Measurements from ENCODE around the gene APLP2.
A peak's percentile ranks its signal among the peaks of the same experiment; 100 is the strongest.
"Not testable (repeated sequence)": the region's sequence is repeated elsewhere in the genome, so short reads cannot be mapped to it uniquely, and the experiment has no call there.

The APLP2 gene

GRCh38 chr11:130062026-130062425 lies 7.7 kb upstream of the APLP2 start:
- no peak for DNase-seq

- DNase-seq, result no peak
These were observed 6.2 kb upstream of the APLP2 start for GRCh38 chr11:130063451-130063850.

DNA sequence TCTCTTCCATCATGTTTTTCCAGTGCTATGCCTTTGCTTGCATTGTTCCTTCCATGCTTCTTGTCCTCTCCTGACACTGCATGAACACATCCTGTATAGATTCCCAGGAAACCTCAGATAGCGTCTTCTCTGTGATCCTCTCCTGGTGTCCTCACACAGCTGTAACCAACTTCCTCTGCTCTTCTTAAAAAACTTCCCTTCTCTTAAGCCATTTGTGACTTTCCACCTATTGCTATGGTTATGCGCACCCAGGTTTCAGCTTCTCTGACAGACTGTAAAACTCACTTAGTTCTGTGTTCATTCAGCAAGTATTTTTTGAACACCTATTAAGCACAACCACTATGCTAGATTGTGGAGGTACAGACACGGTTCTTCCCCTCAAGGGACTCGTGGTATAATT lies 5.1 kb upstream of the APLP2 start:
- no peak for DNase-seq

GRCh38 chr11:130066338-130066737 lies 3.4 kb upstream of the APLP2 start:
- no peak for DNase-seq

DNA sequence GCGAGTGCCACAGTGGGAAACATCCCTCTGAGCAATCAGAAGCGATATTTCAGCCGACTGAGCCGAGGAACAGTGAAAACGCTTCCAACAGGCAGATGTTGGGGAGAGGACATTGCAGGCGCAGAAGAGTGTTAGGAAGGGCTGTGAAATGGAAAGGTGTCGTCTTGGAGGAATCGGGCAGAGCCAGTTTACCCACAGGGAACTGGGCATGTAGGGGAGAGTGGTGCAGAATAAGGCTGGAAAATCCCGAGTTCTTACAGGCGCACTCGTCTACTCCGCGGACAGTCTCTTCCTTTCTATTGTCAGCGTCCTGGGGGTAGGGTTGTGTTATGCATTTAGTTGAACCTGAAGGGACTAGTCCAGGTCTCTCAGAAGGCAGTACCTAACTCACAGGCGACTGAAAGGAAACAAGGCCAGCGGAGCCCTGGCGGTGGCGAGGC lies 1.1 kb upstream of the APLP2 start:
- DNase-seq, result no peak

DNA sequence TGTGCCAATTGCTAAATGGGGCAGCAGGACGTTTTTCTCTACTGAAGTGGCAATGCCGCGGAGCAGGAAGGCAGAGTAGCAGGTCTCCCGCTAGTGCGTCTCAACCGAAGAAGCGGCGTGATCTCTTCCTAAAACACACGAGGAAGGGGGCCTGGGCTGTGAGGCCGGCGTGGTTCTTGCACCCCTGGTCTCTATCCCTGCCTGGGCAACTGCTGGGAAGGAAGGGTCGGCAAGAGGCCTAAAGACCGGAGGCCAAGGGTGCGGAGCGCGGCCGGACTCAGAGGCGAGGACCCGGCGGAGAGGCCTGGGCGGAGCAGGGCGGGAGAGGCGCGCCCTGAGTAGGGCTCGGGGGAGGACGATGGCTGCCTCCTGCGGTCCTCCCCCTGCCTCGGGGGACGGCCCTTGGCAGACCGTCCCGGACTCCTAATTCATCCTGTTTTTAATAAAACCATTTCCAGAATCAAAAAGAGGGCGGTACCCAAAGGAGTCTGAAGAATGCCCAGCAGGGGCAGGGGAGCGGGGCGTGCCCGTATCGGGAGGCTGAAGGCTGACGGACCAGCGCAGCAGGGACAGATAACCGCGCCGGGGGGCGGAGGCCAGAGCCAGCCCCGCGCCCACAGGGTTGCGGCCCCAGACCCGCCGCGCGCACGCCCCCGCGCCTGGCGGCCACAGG lies 572 bp upstream of the APLP2 start:
- peak; percentile 97 for DNase-seq

DNA sequence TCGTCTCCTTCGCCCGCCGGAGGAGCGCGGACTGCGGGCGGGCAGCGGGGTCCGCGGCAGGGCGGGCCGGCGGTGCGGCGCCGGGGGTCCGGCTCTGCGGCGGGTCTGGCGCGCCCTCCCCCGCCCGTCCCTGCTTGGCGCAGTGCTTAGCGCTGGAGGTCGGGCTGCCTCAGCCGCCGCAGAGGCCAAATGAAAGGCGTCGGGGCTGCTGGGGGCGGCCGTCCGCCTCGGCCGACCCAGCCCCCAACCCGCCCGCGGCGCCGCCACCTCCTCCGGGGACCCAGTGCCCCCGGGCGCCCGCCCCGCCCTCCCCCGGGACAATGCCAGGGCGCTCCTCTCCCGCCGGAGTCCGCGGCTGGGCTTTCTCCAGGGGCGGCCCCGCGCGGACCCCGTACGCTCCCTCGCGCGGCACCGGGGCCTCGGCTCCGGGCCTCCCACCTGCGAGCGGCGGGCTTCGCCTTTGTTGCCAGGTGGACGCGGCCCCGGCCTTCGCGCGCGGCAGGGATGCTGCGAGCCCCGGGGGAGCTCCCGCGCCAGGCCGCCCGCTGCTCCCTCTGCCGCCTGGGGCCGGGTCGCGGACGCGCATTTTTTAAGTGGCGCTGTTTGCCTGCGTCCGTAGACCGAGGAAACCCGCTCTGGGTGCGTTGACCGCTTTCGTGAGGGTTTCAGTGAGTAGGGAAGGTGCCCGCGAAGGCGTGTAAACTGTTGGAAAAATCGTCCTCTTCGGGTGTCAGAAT lies 583 bp downstream of the APLP2 start:
- DNase-seq, result peak; percentile 71

GRCh38 chr11:130070846-130071200 lies 1.1 kb downstream of the APLP2 start:
- peak; percentile 83 for DNase-seq

GRCh38 chr11:130071211-130071712 lies 1.6 kb downstream of the APLP2 start:
- DNase-seq, result peak; percentile 83

DNA sequence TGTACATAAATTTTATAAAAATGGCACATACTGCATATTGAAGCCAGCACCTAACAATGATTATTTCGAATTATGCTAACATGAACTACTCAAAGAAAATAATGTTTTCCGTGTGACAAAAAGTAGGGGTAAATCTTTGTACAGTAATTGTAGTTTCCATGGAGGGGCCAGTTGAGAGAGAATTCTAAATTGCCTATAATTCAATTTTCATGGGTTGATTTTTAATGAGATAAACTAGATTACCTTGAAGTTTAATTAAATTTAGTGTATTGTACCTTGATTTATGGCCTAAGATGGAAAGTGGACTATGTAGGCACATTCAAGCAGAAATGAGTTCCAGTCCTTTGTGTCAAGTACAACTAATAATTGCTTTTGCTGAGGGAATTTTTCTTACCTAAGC lies 5.0 kb downstream of the APLP2 start:
- DNase-seq, result no peak

DNA sequence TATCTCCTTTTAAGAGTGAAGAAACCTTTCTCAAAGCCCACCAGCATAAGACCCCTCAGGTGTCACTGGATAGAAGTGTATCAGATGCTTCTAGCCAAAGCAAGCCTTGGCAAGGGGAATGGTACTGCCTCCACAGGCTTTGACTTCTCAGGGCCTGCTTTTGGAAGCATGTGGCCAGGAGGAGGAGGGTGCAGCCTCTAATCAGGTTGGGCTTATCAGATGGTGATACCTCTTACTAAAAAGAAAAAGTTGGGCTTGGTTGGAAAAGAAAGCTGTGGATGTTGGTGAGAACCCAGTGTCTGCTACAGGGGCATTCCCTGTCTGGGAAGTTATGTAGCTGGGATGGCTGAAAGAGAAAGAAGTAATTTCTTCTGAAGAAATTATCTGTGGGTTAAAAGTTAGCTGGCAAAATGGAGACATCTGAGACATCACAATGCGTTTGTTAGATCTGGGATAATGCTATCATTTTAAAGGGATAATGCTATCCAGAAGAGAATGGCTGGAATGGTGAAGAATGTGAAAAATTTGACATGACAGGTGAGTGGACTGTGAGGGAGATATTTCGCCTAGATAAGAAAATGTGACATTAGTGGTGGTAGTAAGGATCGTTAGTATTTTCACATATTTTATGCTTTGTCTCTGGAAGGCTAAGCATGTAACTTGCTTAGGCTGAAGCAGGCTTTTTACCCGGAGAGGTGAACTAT lies 7.2 kb downstream of the APLP2 start:
- DNase-seq, result no peak

DNA sequence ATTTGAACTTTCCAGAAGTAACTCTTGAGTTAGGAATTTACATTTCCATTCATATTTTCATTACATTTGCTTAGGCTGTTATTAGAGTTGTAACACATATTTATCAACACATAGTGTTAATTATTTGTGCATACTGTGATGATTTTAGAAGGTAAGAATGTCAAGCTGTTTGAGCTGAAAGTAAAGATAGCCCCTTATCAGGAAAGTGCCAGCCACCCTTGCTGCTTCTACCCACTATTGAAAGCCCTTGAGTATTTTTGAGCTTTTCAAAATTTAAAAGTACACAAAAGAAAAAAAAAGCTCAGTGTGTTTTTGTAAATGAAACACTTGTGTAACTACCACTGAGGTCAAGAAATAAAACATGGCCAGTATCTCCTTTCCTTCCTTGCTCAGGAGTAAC lies 8.0 kb downstream of the APLP2 start:
- no peak for DNase-seq

DNA sequence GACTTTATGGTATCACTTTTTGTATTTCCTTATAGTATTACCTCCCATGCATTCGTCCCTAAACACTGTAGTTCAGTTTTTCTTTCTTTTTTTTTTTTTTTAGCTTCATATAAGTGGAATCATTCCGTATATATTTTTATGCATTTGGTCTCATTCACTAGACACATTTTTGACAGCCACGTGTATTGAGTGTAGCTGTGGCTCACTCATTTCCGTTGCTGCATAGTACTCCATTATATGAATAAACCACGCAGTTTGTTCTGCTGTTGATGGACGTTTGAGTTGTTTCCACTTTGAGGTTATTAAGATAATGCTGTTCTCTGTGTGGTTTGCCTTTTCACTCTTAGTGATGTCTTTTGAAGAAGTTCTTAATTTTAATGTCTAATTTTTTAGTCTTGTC lies 8.4 kb downstream of the APLP2 start:
- no peak for DNase-seq

GRCh38 chr11:130085671-130086290 lies 16.1 kb downstream of the APLP2 start:
- no peak for DNase-seq

DNA sequence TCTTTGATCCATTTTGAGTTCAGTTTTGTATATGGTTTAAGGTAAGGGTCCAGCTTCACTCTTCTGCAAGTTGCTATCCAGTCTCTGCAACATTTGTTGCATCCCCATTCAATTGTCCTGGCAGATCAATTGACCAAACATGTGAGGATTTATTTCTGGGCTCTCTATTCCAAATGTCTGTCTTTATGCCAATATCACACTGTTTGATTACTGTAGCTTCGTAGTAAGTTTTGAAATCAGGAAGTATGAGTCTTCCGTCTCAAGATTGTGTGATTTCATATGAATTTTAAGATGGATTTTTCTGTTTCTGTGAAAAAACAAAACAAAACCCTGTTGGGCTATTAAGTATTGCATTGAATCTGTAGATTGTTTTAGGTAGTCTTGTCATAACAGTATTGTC lies 17.0 kb downstream of the APLP2 start:
- DNase-seq, result no peak

DNA sequence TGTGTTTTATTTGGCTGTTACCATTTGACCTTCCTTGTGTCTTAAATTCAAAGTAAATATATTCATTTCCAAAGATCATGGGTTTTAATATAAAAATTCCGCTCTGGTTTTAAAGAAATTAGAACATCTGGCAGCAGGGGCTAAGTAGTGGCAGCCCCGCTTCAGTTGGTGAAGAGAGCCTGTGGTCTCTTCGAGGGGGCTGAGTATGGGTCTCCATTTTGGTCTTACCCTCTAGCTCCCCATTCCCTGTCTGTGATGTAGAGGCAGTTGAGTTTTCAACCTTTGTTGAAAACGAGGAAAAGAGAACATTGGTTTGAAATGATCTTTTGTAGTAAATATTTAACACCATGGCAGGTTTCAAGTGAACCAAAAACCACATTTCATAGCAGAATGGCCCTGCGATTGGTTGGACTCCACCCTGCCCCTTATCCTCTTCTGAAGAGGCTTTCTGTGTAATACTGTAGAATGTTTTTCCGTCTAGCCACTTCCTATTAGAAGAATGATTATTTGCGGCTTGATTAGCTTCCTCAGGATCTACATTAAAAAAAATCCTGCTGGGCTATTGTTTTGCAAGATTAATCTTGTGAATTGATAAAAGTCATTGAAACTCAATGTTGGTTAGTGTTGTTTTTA lies 17.7 kb downstream of the APLP2 start:
- no peak for DNase-seq

DNA sequence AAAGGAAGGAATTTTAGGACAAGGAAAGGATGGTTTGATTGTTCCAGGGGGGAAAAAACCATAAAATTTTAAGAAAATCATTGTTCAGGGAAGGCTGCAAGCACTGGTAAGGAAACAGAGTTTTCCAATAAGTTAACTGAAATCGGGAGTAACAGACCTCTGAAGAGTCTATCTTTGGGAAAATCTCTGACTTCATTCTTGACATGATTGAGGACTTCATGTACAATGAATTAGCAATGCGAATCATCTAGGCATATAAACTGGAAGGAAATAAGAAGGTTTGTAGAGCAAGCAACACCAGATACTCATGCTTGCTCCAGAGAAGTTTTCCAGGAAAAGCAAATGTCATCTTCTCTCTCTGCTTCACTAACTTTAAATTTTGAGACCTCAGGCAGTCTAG lies 18.5 kb downstream of the APLP2 start:
- DNase-seq, result no peak

- DNase-seq, result no peak
These were observed 19.4 kb downstream of the APLP2 start for GRCh38 chr11:130088919-130089673.

GRCh38 chr11:130089674-130090073 lies 20.0 kb downstream of the APLP2 start:
- DNase-seq, result no peak

DNA sequence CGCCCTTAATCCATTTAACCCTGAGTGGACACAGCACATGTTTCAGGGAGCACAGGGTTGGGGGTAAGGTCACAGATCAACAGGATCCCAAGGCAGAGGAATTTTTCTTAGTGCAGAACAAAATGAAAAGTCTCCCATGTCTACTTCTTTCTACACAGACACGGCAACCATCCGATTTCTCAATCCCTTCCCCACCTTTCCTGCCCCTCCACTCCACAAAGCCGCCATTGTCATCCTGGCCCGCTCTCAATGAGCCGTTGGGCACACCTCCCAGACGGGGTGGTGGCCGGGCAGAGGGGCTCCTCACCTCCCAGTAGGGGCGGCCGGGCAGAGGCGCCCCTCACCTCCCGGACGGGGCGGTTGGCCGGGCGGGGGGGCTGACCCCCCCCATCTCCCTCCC lies 20.8 kb downstream of the APLP2 start:
- DNase-seq, result not testable (repeated sequence)

- DNase-seq, result not testable (repeated sequence)
These were observed 21.5 kb downstream of the APLP2 start for GRCh38 chr11:130091169-130091568.

GRCh38 chr11:130092661-130093060 lies 23.0 kb downstream of the APLP2 start:
- no peak for DNase-seq
